Tibial nerve (tissue), 3 donors: ENCODE results near the gene NECAP2.

Experiments used
- CTCF ChIP-seq, 5 experiments: fragments of 200-600 bp in 3 of 5; fragments of 450-650 bp in 2 of 5; sonication (generic) in 3 of 5; IDR thresholded peaks; one replicate each; pipeline ENCODE4 v1.5.1; 2016 to 2019; ENCODE audit warnings: antibody characterized with exemption in 5 of 5, mild to moderate bottlenecking in 3 of 5, moderate library complexity in 2 of 5
- POLR2A ChIP-seq, 2 donors: fragments of 450-650 bp; IDR thresholded peaks; one replicate each; pipeline ENCODE4 v1.6.1; 2017; ENCODE audit warnings: antibody characterized with exemption in 2 of 2, mild to moderate bottlenecking in 2 of 2, moderate library complexity in 2 of 2

GRCh38 chr1:16406868-16407267, 33.7 kb upstream of the NECAP2 start:
- TF ChIP-seq CTCF (IDR thresholded peaks at IDR 0.05): no peak
- no peak for TF ChIP-seq POLR2A (IDR thresholded peaks at IDR 0.05)
